GM21515 (cell line): ENCODE results near the gene DYNC2LI1.
"Not testable (repeated sequence)": the region's sequence is repeated elsewhere in the genome, so short reads cannot be mapped to it uniquely, and the experiment has no call there.

Source experiments
- ATAC-seq: cut with Tn5 transposase; IDR thresholded peaks from one replicate; pipeline ENCODE4 v1.9.1; 2021; ENCODE audit not compliant: unreplicated experiment

Gene DYNC2LI1

GRCh38 chr2:43773876-43774613 is at the start of gene DYNC2LI1:
Gene DYNC2LI1 (plus strand): TSS chr2:43774039. CDS start chr2:43774139, 100 bp downstream.
- ATAC-seq: peak; percentile 100

- ATAC-seq: no peak
Observed at GRCh38 chr2:43724728-43725526, 48.9 kb upstream of the DYNC2LI1 start.

GRCh38 chr2:43725711-43726246 is 48.1 kb upstream of the DYNC2LI1 start:
- ATAC-seq: no peak

- ATAC-seq: not testable (repeated sequence)
Observed at GRCh38 chr2:43726961-43727633, 46.7 kb upstream of the DYNC2LI1 start.

- no peak for ATAC-seq
Observed at GRCh38 chr2:43727634-43728014, 46.2 kb upstream of the DYNC2LI1 start.

- no peak for ATAC-seq
Observed at GRCh38 chr2:43729491-43730174, 44.2 kb upstream of the DYNC2LI1 start.

GRCh38 chr2:43731211-43731610 is 42.6 kb upstream of the DYNC2LI1 start:
- ATAC-seq: no peak

- ATAC-seq: no peak
Observed at GRCh38 chr2:43736637-43737036, 37.2 kb upstream of the DYNC2LI1 start.

- ATAC-seq: no peak
Observed at GRCh38 chr2:43737097-43737854, 36.6 kb upstream of the DYNC2LI1 start.

GRCh38 chr2:43737855-43738254 is 36.0 kb upstream of the DYNC2LI1 start:
- no peak for ATAC-seq

GRCh38 chr2:43738257-43738656 is 35.6 kb upstream of the DYNC2LI1 start:
- no peak for ATAC-seq

- ATAC-seq: no peak
Observed at GRCh38 chr2:43743706-43744105, 30.1 kb upstream of the DYNC2LI1 start.

- no peak for ATAC-seq
Observed at GRCh38 chr2:43745457-43745856, 28.4 kb upstream of the DYNC2LI1 start.

GRCh38 chr2:43748333-43748732 is 25.5 kb upstream of the DYNC2LI1 start:
- ATAC-seq: no peak

GRCh38 chr2:43749583-43749982 is 24.3 kb upstream of the DYNC2LI1 start:
- ATAC-seq: no peak

GRCh38 chr2:43751476-43751990 is 22.3 kb upstream of the DYNC2LI1 start:
- ATAC-seq: no peak

GRCh38 chr2:43752302-43752701 is 21.5 kb upstream of the DYNC2LI1 start:
- no peak for ATAC-seq

- ATAC-seq: no peak
Observed at GRCh38 chr2:43754180-43754579, 19.7 kb upstream of the DYNC2LI1 start.

GRCh38 chr2:43758739-43759138 is 15.1 kb upstream of the DYNC2LI1 start:
- no peak for ATAC-seq

GRCh38 chr2:43759195-43759594 is 14.6 kb upstream of the DYNC2LI1 start:
- no peak for ATAC-seq
